Activated CD8-positive, alpha-beta memory T cell treated with anti-CD3 and anti-CD28 coated beads for 36 hours (primary cell): ENCODE measurements around the gene CLASP2. TPM values are rescaled to one million over a fixed set of nuclear protein-coding genes. Genes with fewer than 3 reads are reported as not detected.
"Not testable (repeated sequence)": the region's sequence is repeated elsewhere in the genome, so short reads cannot be mapped to it uniquely, and the experiment has no call there.

Source experiments
- CTCF ChIA-PET: fragments of 350-600 bp; sonication (Branson Sonifier 250); formaldehyde crosslinking; loops from one replicate; lab custom pipeline; 2021; ENCODE audit warnings: antibody characterized with exemption; lab: Charles Lee
- POLR2A ChIA-PET: fragments of 350-600 bp; sonication (Branson Sonifier 250); formaldehyde crosslinking; loops from one replicate; lab custom pipeline; 2021; ENCODE audit warnings: antibody characterized with exemption; lab: Charles Lee
- total RNA-seq, 2 experiments: library from RNA; stranded (reverse); gene quantifications; one replicate each; pipeline ENCODE4 v1.2.3, GENCODE V29; 2021

The CLASP2 gene
- total RNA-seq = 10 to 100 TPM; 39.0 to 45.5 TPM

DNA sequence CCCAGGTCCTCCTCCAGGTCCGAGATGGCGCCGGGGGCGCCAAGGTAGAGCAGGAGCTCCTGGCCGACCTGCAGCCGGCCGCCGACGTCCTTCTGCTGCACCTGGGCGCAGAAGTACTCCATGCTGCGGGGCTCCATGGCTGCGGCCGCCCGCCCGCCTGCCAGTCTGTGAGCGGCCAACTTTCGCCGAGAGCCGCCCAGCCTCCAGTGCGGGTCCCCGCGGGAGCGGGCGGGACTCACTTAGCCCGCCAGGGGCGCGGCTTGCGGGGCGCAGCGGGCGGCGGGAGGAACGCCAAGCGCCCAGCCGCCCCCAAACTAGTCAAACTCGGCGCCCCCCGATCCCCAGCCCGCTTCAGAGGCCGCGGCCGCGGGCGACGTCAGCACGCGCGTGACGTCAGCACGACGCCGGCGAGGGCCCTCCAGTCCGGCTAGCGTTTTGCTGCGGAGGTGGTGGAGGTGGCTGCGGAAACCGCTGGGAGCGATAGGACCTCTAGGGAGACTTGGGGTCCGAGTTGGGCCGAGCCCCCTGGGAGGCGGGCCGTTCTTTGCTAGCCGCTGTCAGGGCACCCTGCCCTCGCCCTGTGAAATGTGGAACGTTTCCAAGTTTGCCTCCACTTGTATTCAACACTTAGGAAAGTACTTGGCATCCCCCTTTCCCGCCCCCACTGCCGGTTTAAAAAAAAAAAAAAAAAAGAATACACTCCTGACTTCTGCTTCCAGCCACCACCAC lies at the start of gene CLASP2:
CLASP2 (minus strand) TSS at position 389 of the 729 bp plus-strand sequence; CDS start at position 137, 252 bp downstream.
- ChIA-PET POLR2A (interaction anchor here (0.6 to 1.0 kb wide), 3 partner anchors 81 to 277 kb away, joined by 3 read pairs; no protein-coding TSS in a partner anchor), CTCF (interaction anchor here (1.2 kb wide), 1 partner anchor 81 kb away, joined by 3 read pairs; no protein-coding TSS in a partner anchor)

DNA sequence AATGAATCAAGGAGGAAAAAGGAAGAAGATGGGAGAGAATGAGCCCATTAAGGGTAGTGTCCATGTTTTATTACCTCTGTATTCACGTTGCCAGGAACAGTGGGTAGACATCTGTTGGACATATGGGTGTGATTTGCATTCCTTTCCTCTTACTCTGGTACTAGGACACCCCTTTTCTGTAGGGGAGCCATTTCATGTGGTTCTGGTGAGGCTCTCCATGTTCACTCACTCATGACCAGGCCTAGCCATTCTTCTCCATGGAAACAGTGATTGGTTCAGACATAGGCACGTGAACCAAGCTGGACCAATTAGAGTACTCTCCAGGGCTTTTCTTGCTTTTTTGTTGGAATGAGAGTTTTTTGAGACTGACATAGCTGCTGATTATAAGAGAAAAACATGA lies 40.8 kb upstream of the CLASP2 start:
- ChIA-PET CTCF (no interaction called here), POLR2A (no interaction called here)

DNA sequence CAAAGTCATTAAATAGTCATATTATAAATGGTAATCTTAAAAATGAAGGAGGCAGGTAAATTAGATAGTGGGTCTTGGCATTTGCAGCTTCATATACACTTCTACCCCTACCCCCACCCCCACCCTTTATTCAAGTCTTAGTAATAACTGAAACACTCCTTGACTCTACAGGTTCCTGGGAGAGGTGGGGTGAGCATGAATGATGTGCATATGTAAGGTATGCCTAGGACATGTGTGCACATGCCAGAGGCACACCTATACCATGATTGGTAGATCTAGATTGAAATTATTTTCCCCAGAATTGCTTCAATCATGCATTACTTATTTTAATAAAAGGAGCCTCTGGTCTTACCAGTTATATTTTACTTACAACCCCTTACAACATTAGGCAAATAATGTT lies 40.2 kb upstream of the CLASP2 start:
- ChIA-PET CTCF (no interaction called here), POLR2A (no interaction called here)

DNA sequence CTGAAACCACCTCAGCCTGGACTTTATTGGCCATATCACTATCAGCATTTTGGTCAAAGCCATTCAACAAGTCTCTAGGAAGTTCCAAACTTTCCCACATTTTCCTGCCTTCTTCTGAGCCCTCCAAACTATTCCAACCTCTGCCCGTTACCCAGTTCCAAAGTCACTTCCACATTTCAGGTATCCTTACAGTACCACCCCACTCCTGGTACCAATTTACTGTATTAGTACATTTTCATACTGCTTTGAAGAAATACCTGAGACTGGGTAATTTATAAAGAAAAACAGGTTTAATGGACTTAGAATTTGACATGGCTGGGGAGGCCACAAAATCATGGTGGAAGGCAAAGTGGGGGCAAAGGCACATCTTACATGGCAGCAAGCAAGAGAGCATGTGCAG lies 36.3 kb upstream of the CLASP2 start:
- POLR2A ChIA-PET, CTCF ChIA-PET: not testable (repeated sequence)

DNA sequence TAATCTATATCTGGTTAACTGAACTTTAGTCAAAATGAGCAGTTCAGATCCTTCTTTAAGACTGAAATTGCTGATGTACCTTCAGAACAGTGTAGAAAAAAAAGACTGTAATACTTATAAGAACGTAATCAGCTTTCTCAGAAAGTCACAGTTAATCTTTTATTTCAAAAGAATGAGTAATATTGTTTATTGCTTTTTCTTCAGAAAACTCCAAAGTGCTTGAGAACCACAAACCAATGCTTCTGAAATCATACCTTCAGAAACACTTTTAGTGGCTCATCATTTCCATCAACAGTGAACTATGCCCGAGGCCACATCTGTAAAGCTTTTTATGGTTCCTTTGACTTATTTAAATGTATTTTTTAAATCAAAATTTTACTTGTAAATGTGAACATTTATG lies 33.3 kb upstream of the CLASP2 start:
- ChIA-PET POLR2A (no interaction called here), CTCF (interaction anchor here (1.6 kb wide), 1 partner anchor 259 kb away, joined by 3 read pairs; no protein-coding TSS in a partner anchor)

DNA sequence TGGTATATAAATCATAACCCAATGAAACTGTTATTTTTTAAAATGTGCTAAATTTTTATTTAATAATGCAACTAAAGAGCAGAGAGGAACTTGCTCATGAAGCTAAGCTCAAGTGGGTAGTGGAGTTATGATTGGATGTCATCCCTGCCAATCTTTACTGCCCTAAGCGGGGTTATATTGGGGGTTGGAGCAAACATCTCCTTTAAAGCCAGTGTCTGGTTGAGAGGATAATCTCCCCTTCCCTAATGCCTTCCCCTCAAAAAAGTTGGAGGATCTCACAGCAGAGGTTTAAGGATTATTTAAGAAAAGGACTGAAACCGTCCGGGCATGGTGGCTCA lies 32.1 kb upstream of the CLASP2 start:
- ChIA-PET POLR2A (interaction anchor here (0.6 kb wide), 1 partner anchor 1363 kb away, joined by 10 read pairs; no protein-coding TSS in a partner anchor), CTCF (no interaction called here)

DNA sequence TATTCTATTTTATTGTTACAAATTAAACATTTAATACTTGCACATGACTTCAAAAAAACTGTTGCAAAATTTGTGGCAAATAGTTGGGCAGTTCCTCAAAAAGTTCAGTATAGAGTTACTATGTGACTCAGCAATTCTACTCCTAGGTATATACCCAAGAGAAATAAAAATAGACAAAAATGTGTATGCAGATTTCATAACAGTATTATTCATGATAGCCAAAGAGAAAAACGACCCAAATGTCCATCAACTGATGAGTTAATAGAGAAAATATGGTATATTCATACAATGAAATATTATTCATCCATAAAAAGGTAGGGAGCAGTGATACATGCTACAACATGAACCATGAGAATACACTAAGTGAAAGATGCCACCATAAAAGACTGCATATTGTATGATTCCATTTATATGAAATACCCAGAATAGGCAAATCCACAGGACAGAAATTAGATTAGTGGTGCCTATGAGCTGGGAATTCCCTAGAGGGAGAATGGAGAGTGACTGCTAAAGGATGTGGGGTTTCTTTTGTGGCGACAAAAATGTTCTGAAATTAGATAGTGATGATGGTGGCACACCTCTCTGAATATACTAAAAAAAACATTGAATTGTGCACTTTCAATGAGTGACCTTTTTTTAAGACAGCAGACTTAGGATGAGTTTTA lies 31.6 kb upstream of the CLASP2 start:
- POLR2A ChIA-PET = no interaction called here
- CTCF ChIA-PET = interaction anchor here (0.7 kb wide), 1 partner anchor 104 kb away, joined by 3 read pairs; no protein-coding TSS in a partner anchor

DNA sequence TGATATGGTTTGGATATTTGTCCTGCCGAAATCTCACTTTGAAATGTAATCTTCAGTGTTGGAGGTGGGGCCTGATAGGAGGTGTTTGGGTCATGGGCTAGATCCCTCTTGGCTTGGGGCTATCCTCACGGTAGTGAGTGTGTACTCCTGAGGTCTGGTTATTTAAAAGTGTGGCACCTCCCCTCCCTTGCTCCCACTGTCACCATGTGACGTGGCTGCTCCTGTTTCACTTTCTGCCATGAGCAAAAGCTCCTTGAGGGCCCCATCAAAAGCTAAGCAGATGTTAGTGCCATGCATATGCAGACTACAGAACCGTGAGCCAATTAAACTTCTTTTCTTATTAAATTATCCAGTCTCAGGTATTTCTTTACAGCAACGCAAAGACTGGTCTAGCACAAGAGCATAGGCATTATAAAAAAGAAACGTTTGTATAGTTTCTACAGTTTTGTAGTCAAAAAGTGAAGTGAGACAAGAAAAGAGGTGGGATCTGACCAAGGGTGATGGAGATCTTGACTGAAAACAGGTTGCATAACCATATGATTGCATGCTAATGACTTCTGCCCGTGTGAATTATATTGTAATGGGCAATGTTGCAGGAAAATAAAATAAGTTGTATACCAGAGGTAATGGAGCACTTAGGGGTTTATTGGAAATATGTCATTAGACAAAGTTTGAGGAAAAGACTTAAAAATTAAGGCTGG lies 28.5 kb upstream of the CLASP2 start:
- POLR2A ChIA-PET = no interaction called here
- CTCF ChIA-PET = no interaction called here

DNA sequence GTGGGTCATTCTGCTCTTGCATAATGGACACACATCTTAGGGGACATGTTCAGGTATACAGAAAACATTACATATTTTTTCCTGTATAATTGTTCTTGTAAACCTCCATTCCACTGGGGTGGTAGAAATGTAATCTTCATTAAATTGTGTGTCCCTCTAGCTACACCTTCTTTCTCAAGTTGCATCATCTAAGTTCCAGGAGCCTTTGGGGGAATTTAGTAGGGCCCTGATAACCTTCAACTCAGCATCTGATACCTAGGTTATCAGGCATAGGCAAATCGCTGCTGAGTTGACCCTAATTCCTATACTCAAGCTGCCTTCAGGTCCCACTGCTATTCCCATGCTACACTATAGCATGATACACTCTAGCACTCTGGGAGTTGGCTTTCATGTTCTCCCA lies 19.1 kb upstream of the CLASP2 start:
- CTCF ChIA-PET = no interaction called here
- POLR2A ChIA-PET = no interaction called here

DNA sequence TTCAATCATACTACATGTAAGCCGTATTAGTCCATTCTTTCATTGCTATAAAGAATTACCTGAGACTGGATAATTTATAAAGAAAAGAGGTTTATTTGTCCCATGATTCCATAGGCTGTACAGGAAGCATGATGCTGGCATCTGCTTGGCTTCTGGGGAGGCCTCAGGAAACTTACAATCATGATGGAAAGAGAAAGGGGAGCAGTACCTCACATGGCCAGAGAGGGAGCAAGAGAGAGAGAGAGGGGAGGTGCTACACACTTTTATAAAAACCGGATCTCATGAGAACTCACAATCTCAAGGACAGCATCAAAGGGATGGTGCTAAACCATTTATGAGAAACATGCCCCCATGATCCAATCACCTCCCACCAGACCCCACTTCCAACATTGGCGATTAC lies 14.3 kb upstream of the CLASP2 start:
- ChIA-PET POLR2A (no interaction called here), CTCF (no interaction called here)

DNA sequence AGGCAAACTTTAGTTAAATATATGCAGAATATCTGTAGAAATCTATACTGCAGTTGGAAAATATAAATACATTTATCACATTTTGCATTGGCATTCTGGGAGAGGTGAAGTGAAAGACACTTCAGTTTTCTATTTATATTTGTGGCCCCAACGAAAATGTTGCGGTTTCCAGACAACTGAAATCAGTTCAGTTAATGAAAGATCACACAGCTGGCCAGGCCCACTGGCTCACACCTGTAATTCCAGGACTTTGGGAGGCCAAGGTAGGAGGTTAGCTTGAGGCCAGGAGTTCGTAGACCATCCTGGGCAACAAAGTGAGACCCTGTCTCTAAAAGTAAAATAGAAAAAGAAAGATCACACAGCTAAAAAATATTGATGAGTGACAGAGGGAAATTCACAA lies 11.9 kb upstream of the CLASP2 start:
- ChIA-PET CTCF (no interaction called here), POLR2A (no interaction called here)

DNA sequence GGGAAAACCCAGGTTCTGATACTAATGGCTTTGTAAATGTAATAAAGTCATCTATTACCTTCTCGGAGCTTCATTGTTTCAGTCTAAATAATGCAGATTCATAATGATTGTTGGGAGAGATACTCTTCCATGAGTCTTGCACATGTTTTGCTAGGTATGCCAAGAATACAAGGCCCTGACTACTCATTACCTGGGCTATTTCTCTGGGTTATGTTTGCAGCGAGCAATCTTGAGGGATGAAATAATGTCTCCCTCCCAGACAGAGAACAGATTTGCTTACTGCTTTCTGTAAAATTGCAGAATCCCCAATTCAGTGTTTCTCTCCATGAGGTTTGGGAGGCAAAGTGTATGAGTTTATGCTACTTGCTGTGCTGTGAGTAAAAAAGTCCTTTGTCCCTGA lies 6.2 kb upstream of the CLASP2 start:
- POLR2A ChIA-PET = no interaction called here
- CTCF ChIA-PET = no interaction called here

DNA sequence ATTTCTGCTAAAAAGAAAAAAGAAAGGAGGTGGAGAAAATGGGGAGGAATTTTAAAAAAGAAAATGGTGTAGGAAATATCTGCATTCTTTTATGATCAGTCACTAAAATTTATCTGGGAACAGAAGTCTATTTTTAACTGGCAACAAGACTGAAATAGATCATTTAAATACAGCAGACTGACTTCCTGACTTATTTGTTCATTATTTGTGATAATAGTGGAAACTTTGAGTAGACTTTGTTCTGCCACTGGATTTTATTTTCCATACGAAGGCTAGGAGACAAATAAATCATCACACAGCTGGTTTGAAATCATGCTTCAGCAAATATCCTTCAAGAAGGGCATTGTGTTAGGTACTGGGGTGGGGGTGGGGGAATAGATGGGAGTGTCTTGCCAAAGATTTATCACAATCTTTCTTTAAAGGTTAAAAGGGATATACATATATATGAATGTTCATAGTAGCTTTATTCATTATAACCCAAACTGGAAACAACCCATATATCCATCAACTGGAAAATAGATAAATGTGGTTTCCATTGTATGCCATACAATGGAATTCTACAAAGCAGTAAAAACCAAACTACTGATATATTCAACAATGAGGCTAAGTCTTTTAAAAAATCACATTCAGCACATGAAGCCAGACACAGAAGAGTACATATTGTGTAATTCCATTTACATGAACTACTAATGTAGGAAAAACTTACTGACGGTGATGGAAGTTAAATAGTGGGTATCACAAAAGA lies 4.7 kb upstream of the CLASP2 start:
- CTCF ChIA-PET = no interaction called here

DNA sequence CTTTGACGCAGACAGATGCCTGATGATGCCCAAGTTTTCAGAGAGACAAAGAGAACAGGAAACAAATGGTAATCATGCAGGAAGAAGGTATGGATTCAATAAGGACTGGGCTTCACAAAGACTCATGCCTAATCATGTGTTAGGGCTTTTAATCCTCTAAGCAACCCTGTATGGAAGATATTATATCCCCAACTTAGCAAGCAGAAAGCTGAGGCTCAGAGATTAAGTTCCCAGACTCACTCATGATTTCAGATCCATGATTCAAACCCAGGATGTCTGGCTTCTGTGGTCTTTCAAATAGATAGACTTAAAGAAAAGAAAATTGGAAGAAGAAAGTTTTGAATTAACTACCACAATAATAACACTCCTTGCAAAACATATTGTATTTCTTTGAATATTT lies 4.1 kb upstream of the CLASP2 start:
- POLR2A ChIA-PET = no interaction called here
- CTCF ChIA-PET = no interaction called here

More for the DNA sequence above, 4.7 kb upstream of the CLASP2 start:
- POLR2A ChIA-PET = no interaction called here

DNA sequence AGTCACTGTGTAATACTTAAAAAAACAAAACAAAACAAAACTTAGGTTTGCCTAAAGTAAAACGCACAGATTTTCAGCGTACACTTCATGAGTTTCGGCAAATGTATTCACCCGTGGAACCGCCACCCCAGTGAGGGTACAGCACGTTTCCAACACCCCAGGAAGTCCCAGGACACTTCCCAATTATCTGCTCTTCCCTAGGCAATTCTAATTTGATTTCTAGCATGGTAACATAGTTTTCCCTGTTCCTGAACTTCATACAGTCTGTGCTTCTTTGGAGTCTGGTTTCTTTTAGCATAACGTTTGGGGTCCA lies 497 bp upstream of the CLASP2 start:
- ChIA-PET POLR2A (no interaction called here), CTCF (no interaction called here)

DNA sequence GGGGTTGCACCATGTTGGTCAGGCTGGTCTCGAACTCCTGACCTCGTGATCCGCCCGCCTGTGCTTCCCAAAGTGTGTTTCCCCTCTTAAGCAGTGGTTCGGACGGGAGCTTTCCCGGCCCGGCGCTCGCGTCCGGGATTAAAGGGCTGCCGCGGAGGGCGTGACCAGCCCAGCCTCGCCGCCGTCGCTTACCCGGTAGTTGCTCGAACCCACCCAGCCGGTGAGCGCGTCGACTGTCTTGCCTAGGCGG lies 513 bp downstream of the CLASP2 start:
- CTCF ChIA-PET = interaction anchor here (1.2 kb wide), 1 partner anchor 81 kb away, joined by 3 read pairs; no protein-coding TSS in a partner anchor

DNA sequence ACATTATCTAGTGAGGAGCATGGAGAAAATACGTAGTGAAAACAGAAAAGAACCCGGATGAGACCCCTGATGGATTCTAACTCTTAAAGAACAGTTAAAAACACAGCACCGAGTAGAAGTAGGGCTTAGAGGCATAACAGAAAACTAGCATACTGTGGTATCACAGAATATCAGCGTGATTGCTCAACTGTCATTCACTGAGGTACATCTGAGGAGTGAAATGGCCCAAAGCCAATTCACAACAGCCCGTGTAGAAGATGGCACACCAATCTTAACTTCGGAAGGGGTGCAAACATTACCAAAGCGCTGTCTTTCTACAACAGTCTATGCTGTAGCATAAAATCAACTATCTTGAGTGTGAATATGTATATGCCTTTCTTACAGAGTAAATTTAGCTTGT lies 1.8 kb downstream of the CLASP2 start:
- ChIA-PET POLR2A (interaction anchor here (0.6 kb wide), 1 partner anchor 289 kb away, joined by 8 read pairs; no protein-coding TSS in a partner anchor), CTCF (no interaction called here)

More for the DNA sequence above, 513 bp downstream of the CLASP2 start:
- POLR2A ChIA-PET = interaction anchor here (0.6 to 1.0 kb wide), 3 partner anchors 82 to 277 kb away, joined by 3 read pairs; no protein-coding TSS in a partner anchor

DNA sequence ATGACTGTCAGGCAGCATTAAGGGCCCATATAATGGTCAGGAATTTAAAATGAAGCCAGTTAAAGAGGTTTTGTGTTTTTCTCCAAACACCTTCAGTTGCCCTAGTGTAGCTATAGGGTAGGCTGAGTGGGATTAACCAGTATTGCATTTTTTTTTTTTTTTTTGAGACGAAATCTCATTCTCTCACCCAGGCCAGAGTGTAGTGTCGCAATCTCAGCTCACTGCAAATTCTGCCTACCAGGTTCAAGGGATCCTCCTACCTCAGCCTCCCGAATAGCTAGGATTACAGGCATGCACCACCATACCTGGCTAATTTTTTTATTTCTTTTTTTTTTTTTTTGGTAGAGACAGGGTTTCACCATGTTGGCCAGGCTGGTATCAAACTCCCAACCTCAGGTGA lies 7.0 kb downstream of the CLASP2 start:
- CTCF ChIA-PET = interaction anchor here (0.7 kb wide), 1 partner anchor 53 kb away, joined by 3 read pairs; no protein-coding TSS in a partner anchor

DNA sequence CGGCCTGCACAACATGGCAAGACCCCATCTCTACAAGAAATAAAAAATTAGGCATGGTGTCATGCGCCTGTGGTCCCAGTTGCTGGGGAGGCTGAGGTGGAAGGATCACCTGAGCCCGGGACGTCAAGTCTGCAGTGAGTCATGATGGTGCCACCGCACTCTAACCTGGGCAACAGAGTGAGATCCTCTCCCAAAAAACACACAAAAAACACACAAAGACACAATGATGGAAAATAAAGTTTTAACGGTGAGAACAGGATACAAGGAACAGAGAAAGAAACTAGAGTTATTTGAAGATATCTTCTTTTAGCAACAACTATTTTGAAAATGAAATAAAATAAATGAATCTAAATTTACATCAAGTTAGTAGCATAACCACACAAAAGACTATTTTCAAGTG lies 12.0 kb downstream of the CLASP2 start:
- POLR2A ChIA-PET = no interaction called here
- CTCF ChIA-PET = no interaction called here

More for the DNA sequence above, 7.0 kb downstream of the CLASP2 start:
- POLR2A ChIA-PET = interaction anchor here (0.6 kb wide), 1 partner anchor 1320 kb away, joined by 3 read pairs; the partner anchor contains the start of gene CMTM7

DNA sequence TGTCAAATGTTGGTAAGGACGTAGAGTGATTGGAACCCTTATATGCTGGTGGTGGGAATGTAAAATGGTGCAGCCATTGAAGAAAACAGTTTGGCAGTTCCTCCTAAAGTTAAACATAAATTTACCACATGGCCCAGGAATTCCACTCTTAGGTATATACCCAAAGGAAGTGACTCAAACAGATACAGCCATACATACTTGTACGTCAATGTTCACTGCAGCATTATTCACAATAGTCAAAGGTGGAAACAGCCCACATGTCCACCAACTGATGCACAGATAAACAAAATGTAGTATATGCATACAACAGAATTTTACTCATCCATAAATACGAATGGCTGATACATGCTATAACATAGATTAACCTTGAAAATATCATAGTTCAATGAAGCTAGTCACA lies 13.2 kb downstream of the CLASP2 start:
- ChIA-PET POLR2A (no interaction called here), CTCF (no interaction called here)
